ENCODE measurements around the gene SZRD1. TPM values are rescaled to one million over a fixed set of nuclear protein-coding genes. Genes with fewer than 3 reads are reported as not detected.

Gene SZRD1
- total and polyA plus RNA-seq, 2 donors (not counting 3 experiments of a cell fraction or from before 2014, with no cell fraction given): 162 to 164 TPM

DNA sequence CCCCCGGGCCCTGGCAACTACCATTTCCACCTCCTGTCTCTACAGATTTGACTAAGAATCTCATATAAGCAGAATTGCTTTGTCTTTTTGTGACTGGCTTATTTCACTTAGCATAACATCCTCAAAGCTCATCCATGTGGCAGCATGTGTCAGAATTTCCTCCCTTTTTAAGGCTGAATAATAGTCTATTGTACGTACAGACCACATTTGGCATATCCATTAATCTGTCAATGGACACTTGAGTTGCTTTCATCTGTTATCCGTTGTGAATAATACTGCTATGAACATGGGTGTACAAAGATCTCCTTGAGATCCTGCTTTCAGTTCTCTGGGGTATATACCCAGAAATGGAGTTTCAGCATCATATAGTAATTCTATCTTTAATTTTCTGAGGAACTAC, 46.1 kb downstream of the SZRD1 start:
- CTCF ChIA-PET: no interaction called here
- intact Hi-C loops (cut with micrococcal nuclease): no loop called here

More for the DNA sequence above, 46.1 kb downstream of the SZRD1 start:
- no peak overlapping the region for H3K9ac ChIP-seq (replicated peaks; ENCODE audit: extremely low read depth, insufficient read depth, low read length)
- H3K9me3 ChIP-seq (replicated peaks; ENCODE audit: control insufficient read depth, insufficient read depth, low read length): no peaks in the 10 kb centered on the region
- dilution Hi-C loops (cut with MboI; ENCODE audit: extremely low pct_ligation_motif_present, low sequenced_read_pairs): no loop called here
- H3K4me3 ChIP-seq (replicated peaks in 1 of 3; ENCODE audit: insufficient read depth in 1 of 3, low read depth in 1 of 3, low read length in 3 of 3): no peak overlapping the region
- H3K79me2 ChIP-seq (ENCODE audit: control insufficient read depth, insufficient read depth, low read length): no peaks in the 10 kb centered on the region
- no TSS peak for BruUV-seq (replicated peaks)
- no peak overlapping the region for H2AFZ ChIP-seq (ENCODE audit: low read depth, low read length)
- TF ChIP-seq POLR2A (IDR thresholded peaks at IDR 0.05; ENCODE audit: low read depth, low read length) (no peak), POLR2AphosphoS5 (IDR thresholded peaks at IDR 0.05; ENCODE audit: insufficient read depth, low read depth, low read length) (no peak), FOS (IDR thresholded peaks at IDR 0.05; ENCODE audit: borderline replicate concordance, insufficient read depth, low read length) (no peak), EZH2 (IDR thresholded peaks at IDR 0.05; ENCODE audit: borderline replicate concordance, low read depth, low read length, severe bottlenecking) (no peak), GATA2 (IDR thresholded peaks at IDR 0.05; ENCODE audit: insufficient read depth, insufficient read length, low read depth, low read length) (no peak), MYC (IDR thresholded peaks at IDR 0.05; ENCODE audit: low read depth, low read length) (no peak), CTCF (IDR thresholded peaks at IDR 0.05; ENCODE audit: extremely low read depth in 1 of 2, insufficient read depth in 1 of 2, low read depth in 1 of 2, low read length in 2 of 2) (no peak), JUN (IDR thresholded peaks at IDR 0.05; ENCODE audit: borderline replicate concordance, insufficient read depth, insufficient read length, low read depth) (no peak)
- TF ChIP-seq, protein P1, sequence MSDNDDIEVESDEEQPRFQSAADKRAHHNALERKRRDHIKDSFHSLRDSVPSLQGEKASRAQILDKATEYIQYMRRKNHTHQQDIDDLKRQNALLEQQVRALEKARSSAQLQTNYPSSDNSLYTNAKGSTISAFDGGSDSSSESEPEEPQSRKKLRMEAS (IDR thresholded peaks at IDR 0.05; ENCODE audit: insufficient read depth, insufficient read length): no peak
- DNase-seq (ENCODE audit: low read depth, low spot score): no peak
- H3K4me2 ChIP-seq (ENCODE audit: insufficient read depth, low read length): no peak overlapping the region
- no peaks in the 10 kb centered on the region for H3K27me3 ChIP-seq (ENCODE audit: control insufficient read depth in 2 of 2, insufficient read depth in 2 of 2, low read length in 2 of 2)
- POLR2A ChIA-PET: no interaction called here
- no peaks in the 10 kb centered on the region for H3K36me3 ChIP-seq (ENCODE audit: control insufficient read depth in 2 of 2, extremely low read depth in 1 of 2, insufficient read depth in 2 of 2, low read length in 2 of 2)
- H3K4me1 ChIP-seq (ENCODE audit: control insufficient read depth, extremely low read depth, insufficient read depth, low read length): no peaks in the 10 kb centered on the region
- H4K20me1 ChIP-seq (replicated peaks; ENCODE audit: control insufficient read depth, extremely low read depth, insufficient read depth, low read length): no peaks in the 10 kb centered on the region
- no peaks in the 10 kb centered on the region for H3K9me1 ChIP-seq (replicated peaks; ENCODE audit: control insufficient read depth, extremely low read depth, insufficient read depth, low read length)
- no peak overlapping the region for H3K27ac ChIP-seq (ENCODE audit: insufficient read depth, low read depth, low read length)
- no peak for FAIRE-seq

All from endothelial cell of umbilical vein (primary cell).